Activated B cell treated with CpG ODN at 0.5 μM for 24 hours (primary cell): ENCODE data around the gene CBFA2T3. TPM values are rescaled to one million over a fixed set of nuclear protein-coding genes. Genes with fewer than 3 reads are reported as not detected.
"Not testable (repeated sequence)": the region's sequence is repeated elsewhere in the genome, so short reads cannot be mapped to it uniquely, and the experiment has no call there.

Source experiments
- ATAC-seq: fragments of 200-7000 bp; cut with Tn5 transposase; one replicate; pipeline ENCODE4 v1.10.0; 2021; ENCODE audit warnings: low read depth, mild to moderate bottlenecking, moderate library complexity
- CTCF ChIA-PET: fragments of 350-600 bp; sonication (Branson Sonifier 250); formaldehyde crosslinking; loops from one replicate; lab custom pipeline; 2021; ENCODE audit warnings: antibody characterized with exemption; lab: Charles Lee
- POLR2A ChIA-PET: fragments of 350-600 bp; sonication (Branson Sonifier 250); formaldehyde crosslinking; loops from one replicate; lab custom pipeline; 2021; ENCODE audit warnings: antibody characterized with exemption; lab: Charles Lee
- DNase-seq: peaks from one replicate; pipeline ENCODE4 v3.0.0; 2022
- H3K27ac Mint-ChIP-seq: one replicate; pipeline ENCODE4 v1.8.0; 2020; ENCODE audit warnings: mixed read lengths
- H3K27me3 Mint-ChIP-seq: one replicate; pipeline ENCODE4 v1.8.0; 2021; ENCODE audit warnings: mixed read lengths
- H3K36me3 Mint-ChIP-seq: one replicate; pipeline ENCODE4 v1.8.0; 2021; ENCODE audit warnings: low read depth, mixed read lengths
- H3K4me1 Mint-ChIP-seq: one replicate; pipeline ENCODE4 v1.8.0; 2021; ENCODE audit warnings: mixed read lengths
- H3K4me3 Mint-ChIP-seq: one replicate; pipeline ENCODE4 v1.8.0; 2020; ENCODE audit warnings: mild to moderate bottlenecking, mixed read lengths
- H3K9me3 Mint-ChIP-seq: one replicate; pipeline ENCODE4 v1.8.0; 2020; ENCODE audit warnings: mixed read lengths
- CTCF ChIP-seq: fragments of 200-600 bp; IDR thresholded peaks from one replicate; pipeline ENCODE4 v1.8.0; 2022; ENCODE audit warnings: antibody characterized with exemption, mild to moderate bottlenecking
- intact Hi-C: fragments of 100-400 bp; cut with micrococcal nuclease; formaldehyde crosslinking; loops from one replicate; pipeline ENCODE4 v1.15.1; 2024
- total RNA-seq: library from RNA; stranded (reverse); gene quantifications from 2 replicates; pipeline ENCODE4 v1.2.3, GENCODE V29; 2022

Gene CBFA2T3
- total RNA-seq, 1 donor from 2014 or later = 63.3 TPM

- ATAC-seq (no peak), DNase-seq (no peak)
- Mint-ChIP-seq H3K9me3 (no peaks in the 10 kb centered on the region), H3K27me3 (no peaks in the 10 kb centered on the region), H3K27ac (peak overlapping the region; percentile 74), H3K4me1 (peaks cover 77% of the 10 kb centered on the region), H3K4me3 (peak overlapping the region; percentile 66), H3K36me3 (peaks cover 10% of the 10 kb centered on the region)
- no peak for TF ChIP-seq CTCF
- ChIA-PET POLR2A (interaction anchor here (0.7 to 1.3 kb wide), 4 partner anchors 46 to 176 kb away, joined by 3 to 4 read pairs (median 4); partner anchors contain the start of gene APRT), CTCF (interaction anchor here (0.6 kb wide), 1 partner anchor 411 kb away, joined by 6 read pairs; no protein-coding TSS in a partner anchor)
- intact Hi-C loops = loop anchor here (1.0 kb wide), 1 partner anchor 15 kb away; no protein-coding TSS in a partner anchor
Measured at GRCh38 chr16:88921591-88921990, 55.4 kb downstream of the CBFA2T3 start.

GRCh38 chr16:88920618-88921590, 56.1 kb downstream of the CBFA2T3 start:
- Mint-ChIP-seq H3K4me3 (peak overlapping the region; percentile 74), H3K27me3 (no peaks in the 10 kb centered on the region), H3K27ac (peak overlapping the region; percentile 83), H3K36me3 (peaks cover 13% of the 10 kb centered on the region), H3K4me1 (peaks cover 76% of the 10 kb centered on the region), H3K9me3 (no peaks in the 10 kb centered on the region)
- DNase-seq = peak; percentile 49
- ATAC-seq = peak; percentile 52
- ChIA-PET POLR2A (interaction anchor here (0.7 to 1.3 kb wide), 5 partner anchors 16 to 176 kb away, joined by 3 to 4 read pairs (median 4); partner anchors contain the start of gene APRT), CTCF (interaction anchor here (0.6 kb wide), 1 partner anchor 411 kb away, joined by 6 read pairs; no protein-coding TSS in a partner anchor)
- intact Hi-C loops = loop anchor here (1.0 kb wide), 1 partner anchor 15 kb away; no protein-coding TSS in a partner anchor
- TF ChIP-seq CTCF = no peak

DNA sequence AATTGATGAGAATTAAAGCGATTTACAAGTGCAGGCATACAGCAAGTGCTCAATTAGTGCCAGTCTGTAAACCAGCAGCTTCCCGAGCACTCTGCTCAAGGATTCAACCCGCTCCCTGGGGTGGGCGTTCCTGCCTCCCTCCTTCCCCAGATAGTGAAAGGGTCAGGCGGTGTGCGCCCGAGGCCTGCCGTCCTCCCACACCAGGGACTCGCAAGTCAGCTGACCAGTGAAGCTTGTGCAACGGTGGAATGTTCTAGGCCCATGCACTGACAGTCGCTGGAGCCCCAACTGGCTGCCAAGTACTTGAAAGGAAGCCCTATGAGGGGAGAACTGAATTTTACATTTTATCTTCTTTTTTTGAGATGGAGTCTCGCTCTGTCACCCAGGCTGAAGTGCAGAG, 57.1 kb downstream of the CBFA2T3 start:
- peaks cover 69% of the 10 kb centered on the region for H3K4me1 Mint-ChIP-seq
- ChIA-PET CTCF (no interaction called here), POLR2A (interaction anchor here (1.1 kb wide), 1 partner anchor 17 kb away, joined by 4 read pairs; no protein-coding TSS in a partner anchor)
- H3K27ac Mint-ChIP-seq = peak overlapping the region; percentile 61
- DNase-seq = no peak
- no peaks in the 10 kb centered on the region for H3K27me3 Mint-ChIP-seq
- no peak for ATAC-seq
- H3K9me3 Mint-ChIP-seq = no peaks in the 10 kb centered on the region
- H3K36me3 Mint-ChIP-seq = peaks cover 14% of the 10 kb centered on the region
- intact Hi-C loops = no loop called here
- peak overlapping the region; percentile 32 for H3K4me3 Mint-ChIP-seq
- TF ChIP-seq CTCF = no peak

DNA sequence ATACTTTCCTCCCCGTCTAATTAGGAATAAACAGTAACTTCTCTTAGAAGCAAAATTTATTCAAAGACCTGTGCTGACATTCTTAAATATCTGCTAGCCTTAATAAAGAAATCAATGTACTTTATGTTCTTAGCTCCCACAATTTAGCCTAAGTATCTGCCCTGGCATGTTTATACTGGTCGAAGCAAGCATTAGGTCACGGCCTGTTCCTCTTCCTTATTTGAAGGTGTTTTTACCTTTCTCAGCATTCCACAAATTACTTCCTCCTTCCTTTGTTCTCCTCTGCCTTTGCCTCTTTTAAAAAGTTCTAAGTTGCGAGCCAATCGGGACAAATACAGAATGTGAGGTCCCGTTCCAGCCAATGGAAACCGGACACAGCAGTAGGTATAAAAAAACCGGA, 58.1 kb downstream of the CBFA2T3 start:
- POLR2A ChIA-PET, ATAC-seq, H3K27me3 Mint-ChIP-seq, DNase-seq, intact Hi-C loops, CTCF ChIA-PET, H3K4me3 Mint-ChIP-seq, H3K9me3 Mint-ChIP-seq: not testable (repeated sequence)
- peak overlapping the region; percentile 30 for H3K27ac Mint-ChIP-seq
- H3K36me3 Mint-ChIP-seq = peaks cover 21% of the 10 kb centered on the region
- peaks cover 67% of the 10 kb centered on the region for H3K4me1 Mint-ChIP-seq

DNA sequence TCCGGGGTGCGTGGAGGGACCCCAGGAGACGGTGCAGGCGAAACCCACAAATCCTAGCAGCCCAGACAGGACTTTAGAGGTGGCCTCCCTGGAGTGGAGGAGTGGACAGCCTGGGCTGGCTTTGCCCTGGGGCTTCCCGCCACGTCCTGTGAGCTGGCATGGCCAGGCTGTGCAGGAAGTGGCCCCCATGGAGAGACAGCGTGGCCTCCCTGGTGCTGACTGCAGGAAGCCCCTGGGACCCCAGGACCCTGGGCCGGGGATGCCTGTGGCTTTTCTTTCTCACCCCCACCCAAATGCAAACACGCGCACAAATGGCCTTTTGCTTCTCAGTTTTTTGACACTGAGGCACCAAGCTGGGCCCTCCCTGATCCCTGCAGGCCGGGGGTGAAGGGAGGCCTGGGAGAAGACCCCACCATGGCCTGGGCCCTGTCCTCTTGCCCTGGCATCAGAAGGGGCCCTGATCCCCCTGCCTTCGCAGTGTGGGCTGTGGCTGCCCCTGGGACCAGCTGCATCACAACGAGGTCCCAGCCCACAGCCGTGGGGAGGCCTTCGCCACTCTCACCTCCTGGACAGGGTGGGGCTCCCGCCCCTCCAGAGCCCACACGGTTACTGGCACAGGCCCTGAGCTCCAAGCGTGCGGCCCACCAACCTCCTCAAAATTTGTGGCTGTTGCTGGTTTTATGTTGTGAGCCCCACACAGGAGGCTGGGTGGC, 58.9 kb downstream of the CBFA2T3 start:
- intact Hi-C loops = no loop called here
- Mint-ChIP-seq H3K27me3 (no peaks in the 10 kb centered on the region), H3K4me1 (peaks cover 63% of the 10 kb centered on the region), H3K36me3 (peaks cover 26% of the 10 kb centered on the region), H3K27ac (peak overlapping the region; percentile 8), H3K4me3 (no peak overlapping the region), H3K9me3 (no peaks in the 10 kb centered on the region)
- ATAC-seq (no peak), DNase-seq (no peak)
- ChIA-PET POLR2A (no interaction called here), CTCF (no interaction called here)
- no peak for TF ChIP-seq CTCF
